Stomach (tissue), 9 donors: ENCODE measurements around the gene NEAT1. TPM values are rescaled to one million over a fixed set of nuclear protein-coding genes. Genes with fewer than 3 reads are reported as not detected.

Source experiments
- DNase-seq, 2 donors: peaks; one replicate each; pipeline versions ENCODE4 v3.0.0 to v3.0.0-alpha.2; 2013 to 2019
- H3K27ac ChIP-seq, 5 donors: fragments of 200-600 bp in 4 of 5; sonication (generic) in 4 of 5; one replicate each; pipeline ENCODE4 v1.5.1; 2013 to 2019; ENCODE audit warnings: mild to moderate bottlenecking in 1 of 5, moderate library complexity in 1 of 5
- H3K27me3 ChIP-seq, 3 donors: fragments of 200-600 bp; sonication (generic); one replicate each; pipeline ENCODE4 v1.5.1; 2017 to 2019; ENCODE audit warnings: mixed run types in 1 of 3
- H3K36me3 ChIP-seq, 4 donors: fragments of 200-600 bp; sonication (generic); 1 replicate in 3 of 4; 2 replicates in 1 of 4; pipeline ENCODE4 v1.5.1; 2016 to 2019
- H3K4me1 ChIP-seq, 4 donors: fragments of 200-600 bp; sonication (generic); one replicate each; pipeline ENCODE4 v1.5.1; 2016 to 2019
- H3K4me3 ChIP-seq, 4 donors: fragments of 200-600 bp; sonication (generic) in 3 of 4; one replicate each; pipeline ENCODE4 v1.5.1; 2016 to 2019; ENCODE audit warnings: mild to moderate bottlenecking in 1 of 4
- H3K9me3 ChIP-seq, 4 donors: fragments of 200-600 bp; sonication (generic); one replicate each; pipeline ENCODE4 v1.5.1; 2016 to 2019
- CTCF ChIP-seq, 7 experiments: fragments of 450-650 bp in 4 of 7; fragments of 200-600 bp in 3 of 7; sonication (generic) in 3 of 7; IDR thresholded peaks; one replicate each; pipeline ENCODE4 v1.5.1; 2016 to 2019; ENCODE audit warnings: antibody characterized with exemption in 7 of 7, control low read depth in 2 of 7, mild to moderate bottlenecking in 1 of 7
- EP300 ChIP-seq: sonication (generic); formaldehyde crosslinking; IDR thresholded peaks from one replicate; pipeline ENCODE4 v1.6.1; 2017; ENCODE audit warnings: antibody characterized with exemption
- POLR2A ChIP-seq, 4 donors: fragments of 450-650 bp; IDR thresholded peaks; one replicate each; pipeline ENCODE4 v1.6.1; 2016; ENCODE audit warnings: antibody characterized with exemption in 4 of 4, control low read depth in 2 of 4, mild to moderate bottlenecking in 1 of 4, moderate library complexity in 1 of 4
- POLR2AphosphoS5 ChIP-seq, 3 donors: sonication (generic); formaldehyde crosslinking; IDR thresholded peaks; one replicate each; pipeline ENCODE4 v1.6.1; 2016; ENCODE audit warnings: antibody characterized with exemption in 3 of 3
- WGBS, 5 donors: extraction: QIAGEN DNeasy Blood & Tissue Kit in 3 of 5; methylation state at CpG; one replicate each; pipeline versions ENCODE4 v1.1.5 to v1.1.7; 2013 to 2018; 5-methylcytosine and 5-hydroxymethylcytosine counted together
- intact Hi-C: fragments of 100-400 bp; cut with DNase I; formaldehyde crosslinking; loops from one replicate; pipeline ENCODE4 v1.15.1; 2023; ENCODE audit warnings: low total_unique reads
- polyA plus RNA-seq, 3 donors: library from polyadenylated mRNA; stranded (reverse); fragments of 200-250 nt; gene quantifications; one replicate each; pipeline ENCODE4 v1.2.3, GENCODE V29; 2013
- total RNA-seq, 5 donors: library from RNA; depleted of rRNA; stranded (reverse); fragments of >200 nt; gene quantifications; one replicate each; pipeline versions ENCODE4 v1.1.0 to v1.2.3, GENCODE V29; 2014 to 2016
- donor health status: healthy with polysubstance abuse.
- donor health status: Bipolar disorder and iron deficiency.
- donor health status: healthy.

NEAT1 gene
- total and polyA plus RNA-seq, 8 donors = 131 to 2,124 (median 707) TPM

GRCh38 chr11:65398362-65398910 lies 24.2 kb upstream of the NEAT1 start:
- DNase-seq = no peak
- no peaks in the 10 kb centered on the region for H3K27me3 ChIP-seq
- peaks cover 0 to 1% (median 0%) of the 10 kb centered on the region in 4 donors for H3K4me1 ChIP-seq
- TF ChIP-seq EP300 (no peak), POLR2AphosphoS5 (IDR thresholded peaks at IDR 0.05) (no peak), POLR2A (IDR thresholded peaks at IDR 0.05) (no peak), CTCF (IDR thresholded peaks at IDR 0.05) (no peak)
- H3K9me3 ChIP-seq = no peaks in the 10 kb centered on the region
- H3K27ac ChIP-seq = no peak overlapping the region
- intact Hi-C loops = no loop called here
- H3K4me3 ChIP-seq = no peak overlapping the region
- 82 to 90% (median 86%) methylated on average over 12 to 16 of the region's 16 CpGs for WGBS, 5 donors
- peaks cover 59 to 97% (median 95%) of the 10 kb centered on the region in 4 donors for H3K36me3 ChIP-seq

- TF ChIP-seq EP300 (no peak), POLR2AphosphoS5 (IDR thresholded peaks at IDR 0.05) (no peak), CTCF (IDR thresholded peaks at IDR 0.05) (no peak), POLR2A (IDR thresholded peaks at IDR 0.05) (no peak)
- H3K9me3 ChIP-seq = no peaks in the 10 kb centered on the region
- no peak overlapping the region for H3K27ac ChIP-seq
- no peak overlapping the region for H3K4me3 ChIP-seq
- intact Hi-C loops = no loop called here
- WGBS, 5 donors = 88 to 96% (median 91%) methylated on average over 13 of the region's 13 CpGs
- H3K36me3 ChIP-seq = peaks cover 57 to 97% (median 95%) of the 10 kb centered on the region in 4 donors
- peaks cover 0 to 9% (median 1%) of the 10 kb centered on the region in 4 donors for H3K4me1 ChIP-seq
- no peak for DNase-seq
- no peaks in the 10 kb centered on the region for H3K27me3 ChIP-seq
Observed at GRCh38 chr11:65399249-65399648, 23.3 kb upstream of the NEAT1 start.

- no peaks in the 10 kb centered on the region for H3K27me3 ChIP-seq
- H3K27ac ChIP-seq = no peak overlapping the region
- peaks cover 57 to 97% (median 95%) of the 10 kb centered on the region in 4 donors for H3K36me3 ChIP-seq
- H3K4me3 ChIP-seq = no peak overlapping the region
- H3K4me1 ChIP-seq = peaks cover 0 to 15% (median 3%) of the 10 kb centered on the region in 4 donors
- no peaks in the 10 kb centered on the region for H3K9me3 ChIP-seq
- DNase-seq = no peak
- WGBS, 5 donors = 93 to 98% (median 95%) methylated on average over 9 to 10 of the region's 10 CpGs; no CpG with 5 or more reads in 1 of the 5 donors
- intact Hi-C loops = no loop called here
- no peak for TF ChIP-seq EP300
- TF ChIP-seq CTCF (IDR thresholded peaks at IDR 0.05) = no peak
- no peak for TF ChIP-seq POLR2A (IDR thresholded peaks at IDR 0.05)
- no peak for TF ChIP-seq POLR2AphosphoS5 (IDR thresholded peaks at IDR 0.05)
Observed at GRCh38 chr11:65399845-65400244, 22.8 kb upstream of the NEAT1 start.

- no peak for TF ChIP-seq POLR2A (IDR thresholded peaks at IDR 0.05)
- TF ChIP-seq EP300 = no peak
- TF ChIP-seq CTCF (IDR thresholded peaks at IDR 0.05) = no peak
- TF ChIP-seq POLR2AphosphoS5 (IDR thresholded peaks at IDR 0.05) = no peak
- H3K4me3 ChIP-seq = no peak overlapping the region
- DNase-seq = no peak
- H3K36me3 ChIP-seq = peaks cover 58 to 97% (median 95%) of the 10 kb centered on the region in 4 donors
- H3K9me3 ChIP-seq = no peaks in the 10 kb centered on the region
- H3K4me1 ChIP-seq = peaks cover 0 to 15% (median 3%) of the 10 kb centered on the region in 4 donors
- no peak overlapping the region for H3K27ac ChIP-seq
- no peaks in the 10 kb centered on the region for H3K27me3 ChIP-seq
- intact Hi-C loops = no loop called here
- WGBS, 5 donors = 70 to 85% (median 79%) methylated on average over 4 to 17 of the region's 17 CpGs
Observed at GRCh38 chr11:65400307-65401072, 22.1 kb upstream of the NEAT1 start.
